Measurements from ENCODE around the gene PCCB.
"Not testable (repeated sequence)": the region's sequence is repeated elsewhere in the genome, so short reads cannot be mapped to it uniquely, and the experiment has no call there.

Gene PCCB

GRCh38 chr3:136250059-136250902, at the start of gene PCCB:
PCCB (plus strand) TSS chr3:136250340; CDS start chr3:136250376, 36 bp downstream.
- Histone ChIP-seq H4K20me1 (ENCODE audit: insufficient read depth, low read length) (no peaks in the 10 kb centered on the region), H3K79me2 (ENCODE audit: low read length) (peaks cover 36% of the 10 kb centered on the region), H2AFZ (ENCODE audit: low read depth, low read length) (peak within 1 kb of the TSS; percentile 94), H3K27ac (ENCODE audit: low read length) (peak within 1 kb of the TSS; percentile 81), H3K4me1 (ENCODE audit: low read length) (peaks cover 16% of the 10 kb centered on the region), H3K9ac (ENCODE audit: low read length) (peak within 1 kb of the TSS; percentile 77), H3K4me3 (ENCODE audit: low read length) (peak within 1 kb of the TSS; percentile 94), H3K4me2 (ENCODE audit: low read length) (peak within 1 kb of the TSS; percentile 98), H3K9me3 (ENCODE audit: insufficient read depth, low read length) (no peaks in the 10 kb centered on the region), H3K27me3 (ENCODE audit: low read depth, low read length) (no peaks in the 10 kb centered on the region), H3K36me3 (replicated peaks; ENCODE audit: low read depth, low read length) (no peaks in the 10 kb centered on the region)
- peak; percentile 53 for TF ChIP-seq CTCF (IDR thresholded peaks at IDR 0.05; ENCODE audit: low read depth, low read length)
- TF ChIP-seq EZH2phosphoT487 (IDR thresholded peaks at IDR 0.05; ENCODE audit: low read depth) = no peak

- Histone ChIP-seq H3K79me2 (ENCODE audit: low read length) (no peaks in the 10 kb centered on the region), H2AFZ (ENCODE audit: low read depth, low read length) (no peak overlapping the region), H3K4me2 (ENCODE audit: low read length) (no peak overlapping the region), H3K36me3 (replicated peaks; ENCODE audit: low read depth, low read length) (no peaks in the 10 kb centered on the region), H3K27ac (ENCODE audit: low read length) (no peak overlapping the region), H3K9ac (ENCODE audit: low read length) (no peak overlapping the region), H3K4me3 (ENCODE audit: low read length) (no peak overlapping the region), H4K20me1 (ENCODE audit: insufficient read depth, low read length) (no peaks in the 10 kb centered on the region), H3K9me3 (ENCODE audit: insufficient read depth, low read length) (no peaks in the 10 kb centered on the region), H3K4me1 (ENCODE audit: low read length) (no peaks in the 10 kb centered on the region), H3K27me3 (ENCODE audit: low read depth, low read length) (peaks cover 20% of the 10 kb centered on the region)
- TF ChIP-seq CTCF (IDR thresholded peaks at IDR 0.05; ENCODE audit: low read depth, low read length) = no peak
- no peak for TF ChIP-seq EZH2phosphoT487 (IDR thresholded peaks at IDR 0.05; ENCODE audit: low read depth)
These were observed 42.5 kb upstream of the PCCB start for GRCh38 chr3:136207489-136208115.

GRCh38 chr3:136209921-136210320, 40.2 kb upstream of the PCCB start:
- no peaks in the 10 kb centered on the region for H3K79me2 ChIP-seq (ENCODE audit: low read length)
- no peak overlapping the region for H3K9ac ChIP-seq (ENCODE audit: low read length)
- no peak overlapping the region for H3K27ac ChIP-seq (ENCODE audit: low read length)
- TF ChIP-seq CTCF (IDR thresholded peaks at IDR 0.05; ENCODE audit: low read depth, low read length) = no peak
- no peak for TF ChIP-seq EZH2phosphoT487 (IDR thresholded peaks at IDR 0.05; ENCODE audit: low read depth)
- H3K27me3 ChIP-seq (ENCODE audit: low read depth, low read length) = peaks cover 20% of the 10 kb centered on the region
- no peak overlapping the region for H3K4me2 ChIP-seq (ENCODE audit: low read length)
- no peaks in the 10 kb centered on the region for H3K36me3 ChIP-seq (replicated peaks; ENCODE audit: low read depth, low read length)
- H2AFZ ChIP-seq (ENCODE audit: low read depth, low read length) = no peak overlapping the region
- no peaks in the 10 kb centered on the region for H4K20me1 ChIP-seq (ENCODE audit: insufficient read depth, low read length)
- H3K4me1 ChIP-seq (ENCODE audit: low read length) = no peaks in the 10 kb centered on the region
- H3K4me3 ChIP-seq (ENCODE audit: low read length) = no peak overlapping the region
- no peaks in the 10 kb centered on the region for H3K9me3 ChIP-seq (ENCODE audit: insufficient read depth, low read length)

- H3K9me3 ChIP-seq (ENCODE audit: insufficient read depth, low read length) = no peaks in the 10 kb centered on the region
- no peak overlapping the region for H2AFZ ChIP-seq (ENCODE audit: low read depth, low read length)
- peaks cover 20% of the 10 kb centered on the region for H3K27me3 ChIP-seq (ENCODE audit: low read depth, low read length)
- no peak for TF ChIP-seq CTCF (IDR thresholded peaks at IDR 0.05; ENCODE audit: low read depth, low read length)
- TF ChIP-seq EZH2phosphoT487 (IDR thresholded peaks at IDR 0.05; ENCODE audit: low read depth) = no peak
- H4K20me1 ChIP-seq (ENCODE audit: insufficient read depth, low read length) = no peaks in the 10 kb centered on the region
- H3K4me1 ChIP-seq (ENCODE audit: low read length) = no peaks in the 10 kb centered on the region
- no peaks in the 10 kb centered on the region for H3K36me3 ChIP-seq (replicated peaks; ENCODE audit: low read depth, low read length)
- no peak overlapping the region for H3K4me3 ChIP-seq (ENCODE audit: low read length)
- no peak overlapping the region for H3K4me2 ChIP-seq (ENCODE audit: low read length)
- no peak overlapping the region for H3K9ac ChIP-seq (ENCODE audit: low read length)
- H3K27ac ChIP-seq (ENCODE audit: low read length) = no peak overlapping the region
- H3K79me2 ChIP-seq (ENCODE audit: low read length) = no peaks in the 10 kb centered on the region
These were observed 38.6 kb upstream of the PCCB start for GRCh38 chr3:136211547-136211946.

GRCh38 chr3:136222746-136223145, 27.4 kb upstream of the PCCB start:
- not testable (repeated sequence) for H4K20me1 ChIP-seq (ENCODE audit: insufficient read depth, low read length); H3K9ac ChIP-seq (ENCODE audit: low read length); H3K4me2 ChIP-seq (ENCODE audit: low read length); H3K27me3 ChIP-seq (ENCODE audit: low read depth, low read length); H2AFZ ChIP-seq (ENCODE audit: low read depth, low read length); H3K27ac ChIP-seq (ENCODE audit: low read length); H3K79me2 ChIP-seq (ENCODE audit: low read length); H3K9me3 ChIP-seq (ENCODE audit: insufficient read depth, low read length); H3K4me1 ChIP-seq (ENCODE audit: low read length); H3K4me3 ChIP-seq (ENCODE audit: low read length); H3K36me3 ChIP-seq (replicated peaks; ENCODE audit: low read depth, low read length)

Data from OCI-LY3 (cell line).